KMS-11 (cell line): ENCODE data around the gene ERP27.

Experiments used
- H2AFZ ChIP-seq: fragments of 200-600 bp; sonication (generic); 2 replicates; pipeline ENCODE4 v1.6.1; 2016; ENCODE audit warnings: antibody characterized with exemption, mixed run types, low read depth
- H3K27ac ChIP-seq: fragments of 200-600 bp; sonication (generic); 2 replicates; pipeline ENCODE4 v1.6.1; 2016; ENCODE audit warnings: mild to moderate bottlenecking, mixed run types
- H3K27me3 ChIP-seq: fragments of 200-600 bp; sonication (generic); 2 replicates; pipeline ENCODE4 v1.6.1; 2017; ENCODE audit warnings: mild to moderate bottlenecking, low read depth, mixed run types, moderate library complexity; ENCODE audit not compliant: insufficient read depth
- H3K36me3 ChIP-seq: fragments of 200-600 bp; sonication (generic); 2 replicates; pipeline ENCODE4 v1.6.1; 2017; ENCODE audit warnings: mild to moderate bottlenecking, mixed run types; ENCODE audit not compliant: insufficient read depth
- H3K4me1 ChIP-seq: fragments of 200-600 bp; sonication (generic); 2 replicates; pipeline ENCODE4 v1.6.1; 2016; ENCODE audit warnings: mild to moderate bottlenecking, low read depth, mixed run types; ENCODE audit not compliant: poor library complexity, severe bottlenecking
- H3K4me2 ChIP-seq: fragments of 200-600 bp; sonication (generic); 2 replicates; pipeline ENCODE4 v1.7.0; 2016; ENCODE audit warnings: mild to moderate bottlenecking, mixed run types
- H3K4me3 ChIP-seq: fragments of 200-600 bp; sonication (generic); IDR thresholded peaks from 2 replicates; pipeline ENCODE4 v1.6.1; 2017; ENCODE audit warnings: low read depth, low read length, mixed read lengths; ENCODE audit not compliant: insufficient read depth
- H3K79me2 ChIP-seq: fragments of 200-600 bp; sonication (generic); 2 replicates; pipeline ENCODE4 v1.6.1; 2016; ENCODE audit warnings: low read depth, mixed run types; ENCODE audit not compliant: insufficient read depth
- H3K9ac ChIP-seq: fragments of 200-600 bp; sonication (generic); 2 replicates; pipeline ENCODE4 v1.6.1; 2016; ENCODE audit warnings: mild to moderate bottlenecking, mixed run types
- H4K20me1 ChIP-seq: fragments of 200-600 bp; sonication (generic); 2 replicates; pipeline ENCODE4 v1.6.1; 2016; ENCODE audit warnings: mild to moderate bottlenecking, mixed run types; ENCODE audit not compliant: insufficient read depth
- TF ChIP-seq, protein P1 (sequence below): fragments of 200-600 bp; sonication (generic); conservative IDR thresholded peaks from 2 replicates; pipeline ENCODE4 v1.6.1; 2017; ENCODE audit warnings: low read depth, mild to moderate bottlenecking, antibody characterized with exemption, low read length, moderate library complexity, mixed read lengths

ERP27 gene

DNA sequence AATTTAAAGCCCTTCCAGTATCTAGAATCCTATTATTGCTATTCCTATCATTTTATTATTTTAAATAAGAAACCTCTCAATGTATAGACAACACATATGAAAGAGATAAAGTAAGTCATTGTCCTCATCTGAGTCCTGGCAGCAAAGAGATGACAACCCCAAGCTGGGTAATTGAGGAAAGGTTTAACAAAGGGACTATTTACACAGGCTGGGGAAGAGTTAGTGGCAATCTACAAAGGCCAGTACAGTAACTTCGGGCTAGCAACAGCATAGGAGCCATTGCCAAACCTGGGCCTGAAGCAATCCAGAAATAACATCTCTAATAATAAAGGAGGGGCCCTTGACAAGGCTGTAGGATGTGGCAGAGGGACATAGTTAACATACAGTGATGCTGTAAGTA is 45.7 kb upstream of the ERP27 start:
- no peaks in the 10 kb centered on the region for H3K79me2 ChIP-seq
- H3K27me3 ChIP-seq = no peaks in the 10 kb centered on the region
- no peak overlapping the region for H2AFZ ChIP-seq
- no peaks in the 10 kb centered on the region for H3K4me1 ChIP-seq
- TF ChIP-seq, protein P1, sequence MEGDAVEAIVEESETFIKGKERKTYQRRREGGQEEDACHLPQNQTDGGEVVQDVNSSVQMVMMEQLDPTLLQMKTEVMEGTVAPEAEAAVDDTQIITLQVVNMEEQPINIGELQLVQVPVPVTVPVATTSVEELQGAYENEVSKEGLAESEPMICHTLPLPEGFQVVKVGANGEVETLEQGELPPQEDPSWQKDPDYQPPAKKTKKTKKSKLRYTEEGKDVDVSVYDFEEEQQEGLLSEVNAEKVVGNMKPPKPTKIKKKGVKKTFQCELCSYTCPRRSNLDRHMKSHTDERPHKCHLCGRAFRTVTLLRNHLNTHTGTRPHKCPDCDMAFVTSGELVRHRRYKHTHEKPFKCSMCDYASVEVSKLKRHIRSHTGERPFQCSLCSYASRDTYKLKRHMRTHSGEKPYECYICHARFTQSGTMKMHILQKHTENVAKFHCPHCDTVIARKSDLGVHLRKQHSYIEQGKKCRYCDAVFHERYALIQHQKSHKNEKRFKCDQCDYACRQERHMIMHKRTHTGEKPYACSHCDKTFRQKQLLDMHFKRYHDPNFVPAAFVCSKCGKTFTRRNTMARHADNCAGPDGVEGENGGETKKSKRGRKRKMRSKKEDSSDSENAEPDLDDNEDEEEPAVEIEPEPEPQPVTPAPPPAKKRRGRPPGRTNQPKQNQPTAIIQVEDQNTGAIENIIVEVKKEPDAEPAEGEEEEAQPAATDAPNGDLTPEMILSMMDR = no peak
- H3K4me3 ChIP-seq = no peak overlapping the region
- no peak overlapping the region for H3K27ac ChIP-seq
- H4K20me1 ChIP-seq = no peaks in the 10 kb centered on the region
- no peak overlapping the region for H3K4me2 ChIP-seq
- no peak overlapping the region for H3K9ac ChIP-seq
- no peaks in the 10 kb centered on the region for H3K36me3 ChIP-seq

DNA sequence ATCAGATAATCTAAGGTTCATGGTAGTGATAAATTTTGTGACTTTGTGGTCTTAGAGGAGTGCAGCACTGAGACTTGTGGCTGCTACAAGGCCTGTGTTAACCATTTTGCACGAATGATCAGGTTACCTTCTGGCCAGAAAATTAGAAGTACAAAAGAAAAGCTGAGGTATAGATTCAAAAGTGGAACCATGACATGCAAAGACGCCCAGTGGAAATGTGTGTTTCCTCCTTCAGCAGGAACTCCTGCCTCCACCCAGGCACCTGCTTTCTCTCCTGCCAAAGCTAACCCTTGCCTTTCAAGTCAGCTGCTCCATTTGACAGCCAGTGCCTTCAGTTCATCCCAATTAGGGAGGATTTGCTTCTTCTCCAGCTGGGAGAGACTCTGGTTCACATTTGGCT is 44.7 kb upstream of the ERP27 start:
- H3K9ac ChIP-seq = no peak overlapping the region
- TF ChIP-seq, protein P1 = no peak
- no peak overlapping the region for H2AFZ ChIP-seq
- no peaks in the 10 kb centered on the region for H4K20me1 ChIP-seq
- H3K27ac ChIP-seq = no peak overlapping the region
- H3K36me3 ChIP-seq = no peaks in the 10 kb centered on the region
- no peaks in the 10 kb centered on the region for H3K27me3 ChIP-seq
- no peaks in the 10 kb centered on the region for H3K79me2 ChIP-seq
- no peak overlapping the region for H3K4me3 ChIP-seq
- H3K4me1 ChIP-seq = no peaks in the 10 kb centered on the region
- no peak overlapping the region for H3K4me2 ChIP-seq

DNA sequence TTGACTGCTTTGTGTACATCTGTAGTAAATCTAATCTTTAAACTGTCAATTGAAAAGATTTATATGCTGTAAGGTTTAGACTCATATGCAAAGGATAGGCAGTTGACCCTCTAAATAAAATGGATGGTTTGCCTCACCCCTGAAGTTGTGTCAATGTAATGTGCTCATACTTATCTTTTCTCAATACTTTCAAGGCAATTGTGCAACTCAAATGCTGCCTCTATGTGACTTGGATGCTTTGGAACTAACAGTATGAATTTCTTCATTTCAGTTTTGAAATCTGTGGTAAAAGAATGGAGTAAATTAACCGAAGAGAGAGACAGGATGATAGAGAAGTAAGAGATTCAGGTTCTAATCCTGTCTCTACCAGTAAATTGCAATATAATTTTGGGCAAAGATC is 44.2 kb upstream of the ERP27 start:
- H3K4me2 ChIP-seq = no peak overlapping the region
- no peaks in the 10 kb centered on the region for H4K20me1 ChIP-seq
- H3K4me1 ChIP-seq = no peaks in the 10 kb centered on the region
- H3K9ac ChIP-seq = no peak overlapping the region
- H3K27me3 ChIP-seq = no peaks in the 10 kb centered on the region
- H3K79me2 ChIP-seq = no peaks in the 10 kb centered on the region
- H3K27ac ChIP-seq = no peak overlapping the region
- no peak overlapping the region for H3K4me3 ChIP-seq
- H3K36me3 ChIP-seq = no peaks in the 10 kb centered on the region
- H2AFZ ChIP-seq = no peak overlapping the region
- TF ChIP-seq, protein P1 = no peak

DNA sequence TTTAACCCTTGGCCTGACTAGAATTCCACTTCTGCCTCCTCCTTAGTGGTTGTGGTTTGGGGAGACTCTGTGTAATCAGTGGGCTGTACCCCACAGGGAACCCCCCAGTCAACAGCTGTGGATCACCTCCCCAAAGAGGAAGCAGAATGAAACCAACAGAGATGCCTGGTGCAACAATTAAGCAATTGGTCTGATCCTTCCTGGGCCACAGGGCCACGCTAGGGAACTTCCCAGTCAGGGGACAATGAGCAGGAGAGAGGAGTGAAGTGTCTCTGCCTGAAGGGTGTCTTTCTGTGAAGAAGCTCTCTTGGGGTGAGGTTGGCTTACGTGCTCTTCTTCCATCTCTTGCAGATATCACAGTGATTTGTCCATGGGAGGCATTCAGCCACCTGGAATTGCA is 42.7 kb upstream of the ERP27 start:
- TF ChIP-seq, protein P1 = no peak
- H3K27me3 ChIP-seq = no peaks in the 10 kb centered on the region
- no peak overlapping the region for H3K9ac ChIP-seq
- H4K20me1 ChIP-seq = no peaks in the 10 kb centered on the region
- no peak overlapping the region for H3K27ac ChIP-seq
- H3K79me2 ChIP-seq = no peaks in the 10 kb centered on the region
- H3K4me2 ChIP-seq = no peak overlapping the region
- no peaks in the 10 kb centered on the region for H3K36me3 ChIP-seq
- H3K4me3 ChIP-seq = no peak overlapping the region
- H2AFZ ChIP-seq = no peak overlapping the region
- no peaks in the 10 kb centered on the region for H3K4me1 ChIP-seq

DNA sequence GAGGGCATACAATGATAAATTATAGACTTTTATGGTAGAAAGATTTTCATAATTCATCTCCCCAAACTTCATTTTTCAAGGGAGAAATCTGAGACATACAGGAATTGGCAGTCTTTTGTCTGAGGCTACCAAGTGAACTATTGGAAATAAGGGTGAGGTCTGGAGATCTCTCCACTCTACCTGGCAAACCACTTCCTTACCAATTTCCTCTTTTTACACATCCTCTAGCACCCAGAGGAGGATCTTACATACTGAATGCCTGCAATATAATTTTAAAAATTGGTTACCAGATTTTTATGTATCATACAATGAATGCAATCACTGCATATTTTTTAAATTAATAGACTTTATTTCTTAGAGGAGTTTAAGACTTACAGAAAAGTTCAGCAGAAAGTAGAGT is 41.1 kb upstream of the ERP27 start:
- Histone ChIP-seq H3K4me2 (no peak overlapping the region), H3K79me2 (no peaks in the 10 kb centered on the region), H2AFZ (no peak overlapping the region), H3K4me3 (no peak overlapping the region), H3K36me3 (no peaks in the 10 kb centered on the region), H3K4me1 (no peaks in the 10 kb centered on the region), H4K20me1 (no peaks in the 10 kb centered on the region), H3K27me3 (no peaks in the 10 kb centered on the region), H3K9ac (no peak overlapping the region), H3K27ac (no peak overlapping the region)
- TF ChIP-seq, protein P1 = no peak
